Calu3 (cell line): Measurements from ENCODE around the gene MCC. TPM values are rescaled to one million over a fixed set of nuclear protein-coding genes. Genes with fewer than 3 reads are reported as not detected.

Experiments
- BruUV-seq: library from RNA; stranded (reverse); fragments of 400-500 nt; replicated peaks from 2 replicates; lab custom pipeline; 2021; lab: Mats Ljungman, UMichigan
- CTCF ChIA-PET: fragments of 300-600 bp; sonication (Branson Sonifier 250); formaldehyde crosslinking; loops from one replicate; lab custom pipeline; 2022; ENCODE audit warnings: antibody characterized with exemption; lab: Charles Lee
- DNase-seq: peaks from one replicate; pipeline ENCODE4 v3.0.0; 2022
- H3K27ac Mint-ChIP-seq: one replicate; pipeline ENCODE4 v1.8.0; 2022; ENCODE audit warnings: mixed read lengths; ENCODE audit not compliant: unreplicated experiment
- H3K27me3 Mint-ChIP-seq: one replicate; pipeline ENCODE4 v1.8.0; 2022; ENCODE audit warnings: mixed read lengths; ENCODE audit not compliant: unreplicated experiment
- H3K36me3 Mint-ChIP-seq: one replicate; pipeline ENCODE4 v1.8.0; 2022; ENCODE audit warnings: mild to moderate bottlenecking, moderate library complexity, mixed read lengths; ENCODE audit not compliant: insufficient read depth, unreplicated experiment
- H3K4me1 Mint-ChIP-seq: one replicate; pipeline ENCODE4 v1.8.0; 2022; ENCODE audit warnings: mild to moderate bottlenecking, low read depth, mixed read lengths; ENCODE audit not compliant: unreplicated experiment
- H3K4me3 Mint-ChIP-seq: one replicate; pipeline ENCODE4 v1.8.0; 2022; ENCODE audit warnings: mild to moderate bottlenecking, low read depth, moderate library complexity, mixed read lengths; ENCODE audit not compliant: unreplicated experiment
- H3K9me3 Mint-ChIP-seq: one replicate; pipeline ENCODE4 v1.8.0; 2022; ENCODE audit warnings: low read depth, mixed read lengths; ENCODE audit not compliant: unreplicated experiment
- intact Hi-C: fragments of 100-400 bp; cut with micrococcal nuclease; formaldehyde crosslinking; loops from one replicate; pipeline ENCODE4 v1.10.0; 2022; ENCODE audit not compliant: unreplicated experiment
- total RNA-seq: library from RNA; stranded (reverse); gene quantifications from 2 replicates; pipeline ENCODE4 v1.2.3, GENCODE V29; 2022
- TF ChIP-seq, protein P1 (sequence below): fragments of 200-600 bp; IDR thresholded peaks from one replicate; pipeline ENCODE4 v1.8.0; 2022; ENCODE audit warnings: antibody characterized with exemption; ENCODE audit not compliant: unreplicated experiment

Gene MCC
- total RNA-seq, 1 experiment from 2014 or later: 2.8 TPM

DNA sequence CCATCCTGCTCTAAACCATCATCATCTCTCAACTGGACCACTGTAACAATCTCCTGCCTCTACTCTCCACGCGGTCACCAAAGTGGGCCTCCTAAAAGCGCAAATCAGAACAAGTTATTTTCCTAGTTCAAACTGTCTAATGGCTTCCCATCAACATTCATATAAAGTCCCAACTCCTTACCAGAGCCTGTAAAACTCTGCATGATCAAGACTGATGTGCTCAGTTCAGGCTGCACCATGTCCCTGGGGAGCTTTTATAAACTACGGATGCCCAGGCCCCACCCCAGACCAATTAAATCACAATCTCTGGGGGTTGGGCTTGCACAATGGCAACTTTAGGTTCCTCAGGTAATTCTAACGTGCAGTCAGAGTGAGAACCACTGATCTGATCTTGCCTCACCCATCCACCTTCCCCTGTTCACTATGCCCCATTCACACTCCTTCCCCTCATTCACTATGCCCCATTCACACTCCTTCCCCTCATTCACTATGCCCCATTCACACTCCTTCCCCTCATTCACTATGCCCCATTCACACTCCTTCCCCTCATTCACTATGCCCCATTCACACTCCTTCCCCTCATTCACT lies 382.5 kb downstream of the MCC start:
- Mint-ChIP-seq H3K27ac (no peak overlapping the region), H3K4me3 (no peak overlapping the region), H3K9me3 (no peaks in the 10 kb centered on the region), H3K4me1 (no peaks in the 10 kb centered on the region), H3K27me3 (no peaks in the 10 kb centered on the region), H3K36me3 (no peaks in the 10 kb centered on the region)
- intact Hi-C loops: no loop called here
- no TSS peak for BruUV-seq
- CTCF ChIA-PET: no interaction called here
- TF ChIP-seq, protein P1, sequence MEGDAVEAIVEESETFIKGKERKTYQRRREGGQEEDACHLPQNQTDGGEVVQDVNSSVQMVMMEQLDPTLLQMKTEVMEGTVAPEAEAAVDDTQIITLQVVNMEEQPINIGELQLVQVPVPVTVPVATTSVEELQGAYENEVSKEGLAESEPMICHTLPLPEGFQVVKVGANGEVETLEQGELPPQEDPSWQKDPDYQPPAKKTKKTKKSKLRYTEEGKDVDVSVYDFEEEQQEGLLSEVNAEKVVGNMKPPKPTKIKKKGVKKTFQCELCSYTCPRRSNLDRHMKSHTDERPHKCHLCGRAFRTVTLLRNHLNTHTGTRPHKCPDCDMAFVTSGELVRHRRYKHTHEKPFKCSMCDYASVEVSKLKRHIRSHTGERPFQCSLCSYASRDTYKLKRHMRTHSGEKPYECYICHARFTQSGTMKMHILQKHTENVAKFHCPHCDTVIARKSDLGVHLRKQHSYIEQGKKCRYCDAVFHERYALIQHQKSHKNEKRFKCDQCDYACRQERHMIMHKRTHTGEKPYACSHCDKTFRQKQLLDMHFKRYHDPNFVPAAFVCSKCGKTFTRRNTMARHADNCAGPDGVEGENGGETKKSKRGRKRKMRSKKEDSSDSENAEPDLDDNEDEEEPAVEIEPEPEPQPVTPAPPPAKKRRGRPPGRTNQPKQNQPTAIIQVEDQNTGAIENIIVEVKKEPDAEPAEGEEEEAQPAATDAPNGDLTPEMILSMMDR: no peak
- DNase-seq: no peak

DNA sequence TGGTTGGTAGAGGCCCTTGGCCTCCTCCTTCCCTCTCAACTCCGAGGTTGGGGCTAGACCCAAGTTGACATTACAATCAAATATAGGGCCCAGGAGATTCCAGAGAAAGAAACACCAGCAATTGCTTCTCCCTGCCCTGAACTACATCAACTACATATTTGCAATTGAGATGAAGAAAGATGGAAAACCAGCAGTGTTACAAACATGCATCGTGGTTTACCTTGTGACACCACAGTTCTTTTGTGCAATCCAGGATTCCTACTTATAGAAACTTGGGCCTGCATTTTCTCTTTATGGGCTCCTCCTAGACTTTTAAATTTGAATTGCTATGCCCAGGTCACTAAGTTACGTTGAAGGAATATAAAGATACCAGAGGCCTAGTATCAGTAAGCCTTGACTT lies 384.9 kb downstream of the MCC start:
- TF ChIP-seq, protein P1: no peak
- no TSS peak for BruUV-seq
- intact Hi-C loops: no loop called here
- no peaks in the 10 kb centered on the region for H3K9me3 Mint-ChIP-seq
- no peaks in the 10 kb centered on the region for H3K4me1 Mint-ChIP-seq
- no peak overlapping the region for H3K27ac Mint-ChIP-seq
- CTCF ChIA-PET: no interaction called here
- H3K36me3 Mint-ChIP-seq: no peaks in the 10 kb centered on the region
- H3K27me3 Mint-ChIP-seq: no peaks in the 10 kb centered on the region
- DNase-seq: no peak
- no peak overlapping the region for H3K4me3 Mint-ChIP-seq

DNA sequence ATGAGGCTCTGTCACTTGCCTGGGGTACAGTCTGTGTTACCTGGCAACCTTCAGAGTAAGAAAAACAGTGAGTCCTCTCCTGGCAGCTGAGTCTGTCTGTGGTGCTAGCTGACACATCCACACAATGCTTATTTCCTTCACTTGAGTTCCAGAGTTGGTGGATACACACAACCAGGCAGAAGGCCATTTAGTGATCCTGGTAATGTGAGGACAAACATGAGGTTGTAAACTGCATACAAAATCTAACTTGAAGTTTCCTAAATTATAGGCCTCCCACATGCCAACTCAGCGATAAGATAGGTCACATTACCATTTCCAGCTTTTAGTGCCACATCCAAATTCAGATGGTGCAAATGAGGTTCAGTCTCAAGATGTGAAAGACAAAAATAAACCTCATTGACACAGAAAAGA lies 386.1 kb downstream of the MCC start:
- Mint-ChIP-seq H3K27ac (no peak overlapping the region), H3K9me3 (no peaks in the 10 kb centered on the region), H3K4me3 (no peak overlapping the region), H3K36me3 (no peaks in the 10 kb centered on the region), H3K4me1 (no peaks in the 10 kb centered on the region), H3K27me3 (no peaks in the 10 kb centered on the region)
- no peak for DNase-seq
- intact Hi-C loops: no loop called here
- TF ChIP-seq, protein P1: no peak
- CTCF ChIA-PET: no interaction called here
- no TSS peak for BruUV-seq

DNA sequence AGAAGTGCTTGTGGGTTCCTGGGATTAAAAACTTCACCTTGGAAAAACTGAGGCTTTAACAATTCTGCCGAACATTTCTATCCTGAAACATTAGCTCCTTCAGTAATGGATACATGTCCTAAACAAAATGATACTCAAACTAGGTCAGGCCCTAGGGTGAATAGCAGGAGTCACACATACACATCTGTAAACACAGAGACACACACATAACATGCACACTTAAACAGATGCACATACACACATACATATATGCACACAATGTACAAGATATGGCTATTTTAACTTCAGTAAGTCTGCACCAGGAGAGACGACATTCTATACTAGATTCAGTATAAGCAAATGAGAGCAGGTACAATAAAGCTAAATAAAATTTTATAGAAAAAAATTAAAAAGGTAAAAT lies 387.3 kb downstream of the MCC start:
- H3K27ac Mint-ChIP-seq: no peak overlapping the region
- TF ChIP-seq, protein P1: no peak
- H3K9me3 Mint-ChIP-seq: no peaks in the 10 kb centered on the region
- CTCF ChIA-PET: interaction anchor here (1.2 kb wide), 1 partner anchor 23 kb away, joined by 3 read pairs; no protein-coding TSS in a partner anchor
- no peaks in the 10 kb centered on the region for H3K36me3 Mint-ChIP-seq
- H3K27me3 Mint-ChIP-seq: no peaks in the 10 kb centered on the region
- no peak for DNase-seq
- intact Hi-C loops: no loop called here
- H3K4me3 Mint-ChIP-seq: no peak overlapping the region
- no peaks in the 10 kb centered on the region for H3K4me1 Mint-ChIP-seq
- BruUV-seq: no TSS peak
